K562 (cell line): Measurements from ENCODE around the gene ZNF429.

Source experiments
- CEBPB ChIP-seq: fragments of 450-650 bp; IDR thresholded peaks from 2 replicates; pipeline ENCODE4 v1.6.1; 2016; ENCODE audit warnings: missing genetic modification characterization, missing compliant biosample characterization
- CTCF ChIP-seq, 3 experiments: IDR thresholded peaks in 2 of 3; conservative IDR thresholded peaks in 1 of 3; 2 replicates each; pipeline ENCODE4 v1.5.1; 2011 to 2012; ENCODE audit warnings: low read length in 3 of 3, mild to moderate bottlenecking in 3 of 3, control low read depth in 2 of 3, improper control_type of control experiment in 1 of 3, inconsistent platforms in 1 of 3, low read depth in 1 of 3, mixed read lengths in 1 of 3, moderate library complexity in 1 of 3; ENCODE audit not compliant: insufficient read depth in 2 of 3
- DPF2 ChIP-seq: fragments of 450-650 bp; IDR thresholded peaks from 2 replicates; pipeline ENCODE4 v1.6.1; 2016
- ELK1 ChIP-seq: sonication (generic); formaldehyde crosslinking; IDR thresholded peaks from 2 replicates; pipeline ENCODE4 v1.8.1; 2022; ENCODE audit warnings: missing genetic modification reagents
- EZH2 ChIP-seq: IDR thresholded peaks from 2 replicates; pipeline ENCODE4 v1.6.1; 2012; ENCODE audit warnings: low read depth, mild to moderate bottlenecking, inconsistent platforms, low read length, borderline replicate concordance
- HOMEZ ChIP-seq: fragments of 250-450 bp; sonication (Bioruptor Pico); IDR thresholded peaks from 2 replicates; pipeline ENCODE4 v1.4.0; 2020; ENCODE audit warnings: mild to moderate bottlenecking, moderate library complexity
- MTF1 ChIP-seq: fragments of 250-450 bp; sonication (Bioruptor Pico); IDR thresholded peaks from 2 replicates; pipeline ENCODE4 v1.9.0; 2021; ENCODE audit warnings: moderate library complexity, mild to moderate bottlenecking, inconsistent platforms, borderline replicate concordance
- RBBP5 ChIP-seq: fragments of 200-600 bp; sonication (generic); IDR thresholded peaks from 2 replicates; pipeline ENCODE4 v1.6.1; 2012; ENCODE audit warnings: borderline replicate concordance, mild to moderate bottlenecking, low read length, control low read depth, inconsistent platforms; ENCODE audit not compliant: insufficient read depth, poor library complexity, severe bottlenecking
- STAT5B ChIP-seq: fragments of 250-450 bp; sonication (Bioruptor Pico); IDR thresholded peaks from 2 replicates; pipeline ENCODE4 v1.8.0; 2021; ENCODE audit warnings: mild to moderate bottlenecking, inconsistent platforms
- U2AF2 ChIP-seq: fragments of 200-400 bp; formaldehyde crosslinking; optimal IDR thresholded peaks from 2 replicates; pipeline ENCODE3; 2017; ENCODE audit warnings: low read depth, mild to moderate bottlenecking, low read length
- USF2 ChIP-seq: sonication (generic); formaldehyde crosslinking; IDR thresholded peaks from 2 replicates; pipeline ENCODE4 v1.5.0; 2020; ENCODE audit warnings: missing genetic modification reagents
- ZBTB33 ChIP-seq: sonication (generic); formaldehyde crosslinking; IDR thresholded peaks from 2 replicates; pipeline ENCODE4 v1.8.1; 2023; ENCODE audit warnings: mild to moderate bottlenecking, missing genetic modification reagents
- ZNF143 ChIP-seq: sonication (generic); formaldehyde crosslinking; IDR thresholded peaks from 2 replicates; pipeline ENCODE4 v1.9.0; 2022; ENCODE audit warnings: mild to moderate bottlenecking, missing genetic modification reagents

- TF ChIP-seq MTF1 (no peak), ZNF143 (no peak), ZBTB33 (CRISPR knock-in tag) (no peak), CTCF (IDR thresholded peaks at IDR 0.05 in 2 of 3, conservative IDR thresholded peaks at IDR 0.05 in 1 of 3; ENCODE audit: insufficient read depth in 2 of 3, low read depth in 1 of 3, low read length in 3 of 3) (peak; percentile 27 to 43 (median 37); a peak in 5 of 6 replicates), STAT5B (CRISPR knock-in tag) (no peak), EZH2 (no peak), DPF2 (no peak), USF2 (CRISPR knock-in tag) (no peak), CEBPB (tag) (no peak), HOMEZ (CRISPR knock-in tag) (no peak), ELK1 (CRISPR knock-in tag) (no peak), RBBP5 (no peak), U2AF2 (no peak)
Observed at GRCh38 chr19:21468791-21469190, 36.6 kb upstream of the ZNF429 start.
